GM18867 (cell line): ENCODE results near the gene RNF157.
"Not testable (repeated sequence)": the region's sequence is repeated elsewhere in the genome, so short reads cannot be mapped to it uniquely, and the experiment has no call there.

Experiments used
- ATAC-seq: cut with Tn5 transposase; IDR thresholded peaks from one replicate; pipeline ENCODE4 v1.9.1; 2021; ENCODE audit warnings: mild to moderate bottlenecking, moderate library complexity; ENCODE audit not compliant: unreplicated experiment

Gene RNF157

GRCh38 chr17:76270770-76271668 lies 30.7 kb upstream of the RNF157 start:
- ATAC-seq = peak; percentile 3

DNA sequence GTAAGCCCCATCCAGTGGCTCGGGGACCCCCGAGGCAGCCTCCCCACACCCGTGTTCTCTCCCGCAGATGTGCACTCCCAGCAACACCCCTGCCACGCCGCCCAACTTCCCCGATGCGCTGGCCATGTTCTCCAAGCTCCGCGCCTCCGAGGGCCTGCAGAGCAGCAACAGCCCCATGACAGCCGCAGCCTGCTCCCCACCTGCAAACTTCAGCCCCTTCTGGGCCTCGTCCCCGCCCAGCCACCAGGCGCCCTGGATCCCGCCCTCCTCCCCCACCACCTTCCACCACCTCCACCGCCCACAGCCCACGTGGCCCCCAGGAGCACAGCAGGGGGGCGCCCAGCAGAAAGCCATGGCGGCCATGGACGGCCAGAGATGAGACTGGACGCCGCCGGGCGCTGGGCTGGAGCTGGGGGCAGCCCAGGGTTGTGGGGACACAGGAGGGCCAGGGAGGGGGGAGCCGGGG lies 29.9 kb upstream of the RNF157 start:
- ATAC-seq = no peak

DNA sequence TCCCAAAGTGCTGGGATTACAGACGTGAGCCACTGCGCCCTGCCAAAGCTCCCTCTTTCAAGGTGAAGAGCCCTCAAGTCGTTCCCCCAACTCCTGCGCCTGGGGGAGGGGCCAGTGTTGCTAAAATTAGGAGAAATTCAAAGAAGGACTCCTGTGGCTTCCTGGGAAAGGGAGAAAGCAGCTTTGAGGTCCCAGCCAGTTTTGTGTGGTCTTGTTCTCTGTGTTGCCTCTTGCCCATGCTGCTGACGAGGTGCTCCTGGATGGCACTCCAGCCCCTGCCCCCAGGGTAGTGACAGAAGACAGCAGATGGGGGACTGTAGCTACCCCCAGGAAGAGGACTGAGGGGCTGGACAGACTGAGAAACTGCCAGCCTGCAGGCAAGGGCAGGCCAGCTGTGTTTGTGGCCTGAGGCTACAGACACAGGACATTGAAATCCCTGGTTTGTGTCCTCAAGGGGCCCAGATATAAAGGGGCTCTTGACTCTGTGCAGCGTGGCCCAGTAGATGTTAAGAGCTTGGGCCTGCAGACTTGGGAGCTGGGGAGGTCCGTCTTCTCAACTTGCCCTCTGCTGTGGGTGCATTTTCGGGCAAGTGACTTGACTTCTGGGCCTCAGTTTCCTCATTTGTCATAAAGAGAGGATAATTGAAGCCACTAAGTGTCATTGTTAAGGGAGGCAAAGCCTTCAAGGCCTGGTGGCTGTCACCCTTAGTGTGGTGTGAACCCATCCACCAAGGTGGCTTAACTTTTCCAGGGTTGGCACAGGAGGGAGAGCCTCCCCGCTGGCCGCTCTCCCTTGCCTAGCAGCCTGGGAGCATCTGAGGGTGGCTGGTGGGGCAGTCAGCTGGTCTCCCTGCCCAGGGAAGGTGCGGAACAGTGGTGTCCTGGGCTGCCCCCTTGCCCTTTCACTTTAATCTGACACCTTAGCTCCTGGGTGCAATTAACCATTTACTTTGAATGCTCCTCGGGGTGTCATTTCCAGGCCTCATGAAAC lies 29.0 kb upstream of the RNF157 start:
- ATAC-seq = no peak

- no peak for ATAC-seq
Observed at GRCh38 chr17:76268015-76268749, 27.9 kb upstream of the RNF157 start.

DNA sequence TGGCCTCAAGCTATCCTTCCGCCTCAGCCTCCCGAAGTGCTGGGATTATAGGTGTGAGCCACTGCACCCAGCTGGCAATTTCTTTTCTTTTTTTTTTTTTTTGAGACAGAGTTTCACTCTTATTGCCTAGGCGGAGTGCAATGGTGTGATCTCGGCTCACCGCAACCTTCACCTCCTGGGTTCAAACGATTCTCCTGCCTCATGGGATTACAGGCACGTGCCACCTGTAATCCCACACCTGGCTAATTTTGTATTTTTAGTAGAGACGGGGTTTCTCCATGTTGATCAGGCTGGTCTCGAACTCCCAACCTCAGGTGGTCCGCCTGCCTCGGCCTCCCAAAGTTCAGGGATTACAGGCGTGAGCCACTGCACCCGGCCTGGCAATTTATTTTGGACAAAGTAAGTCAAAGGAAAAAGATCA lies 27.3 kb upstream of the RNF157 start:
- not testable (repeated sequence) for ATAC-seq

DNA sequence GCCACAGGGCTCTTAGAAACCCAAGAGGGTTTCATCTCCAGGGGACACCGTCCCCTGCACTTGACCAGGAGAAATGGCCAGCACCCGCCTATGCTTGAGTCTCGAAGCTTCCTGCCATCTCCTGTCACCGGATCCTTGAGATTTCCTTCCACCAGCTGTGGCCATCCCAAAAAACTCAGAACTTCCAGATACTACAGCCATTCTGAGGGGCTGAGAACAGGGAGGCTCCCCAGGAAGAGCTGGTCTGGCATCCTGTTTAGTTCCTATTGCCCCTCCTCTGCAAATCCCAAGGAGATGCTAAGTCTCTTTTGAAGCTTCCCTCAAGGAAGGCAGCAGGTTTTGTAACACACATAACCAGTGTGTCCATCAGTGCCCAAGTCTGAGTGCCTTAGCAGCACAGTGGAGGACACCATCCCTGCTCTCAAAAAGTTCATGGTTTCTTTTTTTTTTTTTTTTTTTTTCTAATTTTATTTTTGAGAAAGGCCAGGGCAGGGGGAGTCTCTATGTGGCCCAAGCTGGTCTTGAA lies 26.8 kb upstream of the RNF157 start:
- no peak for ATAC-seq

DNA sequence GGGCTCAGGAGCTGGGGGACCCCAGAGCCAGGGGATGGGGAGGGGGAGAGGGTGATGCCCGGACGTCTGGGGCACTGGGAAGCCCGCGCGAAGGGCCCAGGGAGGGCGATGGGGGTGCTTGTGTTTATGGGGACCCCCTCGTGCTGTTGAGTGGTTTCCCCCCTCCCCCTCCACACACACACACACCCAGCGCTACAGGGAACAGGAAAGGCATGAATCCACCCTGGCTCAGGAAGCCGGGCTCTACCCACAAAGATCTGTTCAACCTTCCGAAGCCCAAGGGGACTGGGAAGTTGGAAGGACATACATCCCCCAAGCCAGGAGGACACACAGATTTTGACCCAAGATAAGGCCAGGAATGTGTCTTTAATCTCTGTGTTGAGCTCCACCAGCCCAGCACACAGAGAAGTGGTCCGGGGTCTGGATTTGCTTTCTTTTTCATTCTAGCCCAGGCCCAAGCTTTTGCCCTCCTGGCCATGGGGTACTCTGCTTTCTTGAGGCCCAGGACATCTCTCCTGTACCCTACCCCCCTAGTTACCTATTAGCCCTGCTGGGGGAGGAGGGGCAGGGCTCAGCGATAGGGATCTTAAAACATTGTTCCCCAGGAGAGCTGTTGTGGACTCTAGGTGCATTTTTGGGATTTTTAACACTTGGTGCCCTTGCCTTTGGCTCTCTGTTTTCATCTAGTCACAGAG lies 26.1 kb upstream of the RNF157 start:
- no peak for ATAC-seq

DNA sequence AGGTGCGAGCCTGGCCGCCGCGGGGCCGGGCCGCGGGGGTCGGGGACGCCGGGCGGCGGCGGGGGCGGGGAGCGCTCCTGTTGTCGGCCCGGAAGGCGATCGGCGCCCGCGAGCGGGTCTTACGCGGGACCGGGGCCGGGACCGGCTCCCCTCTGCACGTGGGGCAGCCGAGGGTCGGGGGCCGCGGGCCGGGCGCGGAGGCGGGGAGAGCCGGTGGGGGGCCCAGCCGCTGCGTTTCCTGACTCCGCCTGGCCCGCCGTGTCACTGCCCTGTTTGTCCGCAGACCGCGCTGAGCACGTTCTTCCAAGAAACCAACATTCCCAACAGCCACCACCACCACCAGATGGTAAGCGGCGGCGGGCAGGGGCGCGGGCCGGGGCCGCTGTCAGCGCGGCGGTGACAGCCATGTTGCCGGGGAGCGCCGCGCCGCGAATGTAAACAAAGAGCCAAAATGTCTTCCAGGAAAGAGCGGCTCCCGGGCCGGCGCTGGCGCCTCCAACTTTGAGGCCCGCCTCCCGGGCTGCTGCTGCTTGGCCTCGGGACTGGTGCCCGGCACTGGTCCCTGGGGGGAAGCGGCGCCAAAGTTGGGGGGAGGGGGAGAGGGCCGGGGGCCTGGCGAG lies 25.4 kb upstream of the RNF157 start:
- no peak for ATAC-seq

DNA sequence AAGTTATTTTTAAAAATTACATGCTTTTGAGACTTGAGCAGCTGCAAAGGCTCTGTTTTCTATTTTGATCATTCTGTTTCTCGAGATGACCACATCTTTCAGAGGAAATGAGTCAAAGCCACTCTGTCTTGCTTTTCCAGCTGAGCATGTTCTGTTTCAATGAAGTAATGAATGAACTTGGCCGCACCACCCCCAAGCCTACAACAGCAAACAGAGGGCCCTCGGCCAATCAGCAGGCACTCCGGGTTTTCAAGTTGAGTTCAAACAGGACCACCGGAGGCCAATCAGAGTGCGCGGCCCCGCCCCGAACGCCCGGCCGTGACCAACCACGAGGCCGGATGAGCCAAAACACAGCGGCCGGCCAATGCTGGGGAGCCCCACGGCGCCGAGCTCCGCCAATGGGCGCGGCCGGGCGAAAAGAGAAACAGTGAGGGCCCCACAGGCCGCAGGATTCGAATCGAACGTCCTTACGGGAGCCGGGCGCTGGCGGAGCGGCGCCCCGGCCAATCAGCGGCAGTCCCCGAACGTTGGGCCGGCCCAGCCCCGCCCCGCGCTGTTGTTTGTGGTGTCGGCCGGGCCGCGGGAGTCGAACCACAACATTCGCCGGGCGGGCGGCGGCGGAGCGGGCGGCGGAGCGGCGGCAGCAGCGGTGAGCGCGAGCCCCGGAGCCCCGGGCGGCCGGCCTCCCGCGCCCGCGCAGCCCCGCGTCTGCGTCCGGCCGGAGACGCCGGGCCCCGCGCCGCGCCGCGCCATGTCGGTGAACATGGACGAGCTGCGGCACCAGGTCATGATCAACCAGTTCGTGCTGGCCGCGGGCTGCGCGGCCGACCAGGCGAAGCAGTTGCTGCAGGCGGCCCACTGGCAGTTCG lies 24.7 kb upstream of the RNF157 start, which contains the start of gene UBALD2:
UBALD2 (plus strand) TSS at position 594 of the 869 bp plus-strand sequence; CDS start at position 752, 158 bp downstream.
- ATAC-seq = peak; percentile 72

DNA sequence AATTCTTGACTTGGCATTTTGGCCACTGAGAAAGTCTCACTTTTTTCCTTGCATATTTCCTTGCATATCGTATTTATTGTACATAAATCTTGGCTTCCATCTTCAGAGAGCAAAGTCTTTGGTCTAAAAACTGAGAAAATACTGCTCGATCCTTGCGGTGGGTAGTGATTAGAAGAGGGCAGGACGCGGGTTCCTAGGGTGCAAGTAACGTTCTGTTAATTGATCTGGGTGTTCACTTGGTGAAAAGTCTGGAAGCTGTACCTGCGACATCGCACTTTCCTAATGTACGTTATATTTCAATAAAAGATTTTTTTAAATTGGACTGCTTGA lies 24.1 kb upstream of the RNF157 start:
- ATAC-seq = peak; percentile 0

DNA sequence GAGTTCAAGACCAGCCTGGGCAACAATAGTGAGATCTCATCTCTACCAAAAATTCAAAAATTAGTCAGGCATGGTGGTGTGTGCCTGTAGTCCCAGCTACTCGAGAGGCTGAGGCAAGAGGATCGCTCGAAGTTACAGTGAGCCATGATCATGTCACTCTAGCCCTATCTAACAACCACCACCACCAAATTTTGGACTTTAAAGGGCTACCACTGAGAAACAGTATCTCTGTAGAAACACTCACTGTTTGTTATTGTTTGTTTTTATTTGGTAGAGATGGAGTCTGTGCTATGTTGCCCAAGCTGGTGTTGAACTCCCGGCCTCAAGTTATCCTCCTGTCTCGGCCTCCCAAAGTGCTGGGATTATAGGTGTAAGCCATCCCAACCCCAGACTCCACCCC lies 23.6 kb upstream of the RNF157 start:
- ATAC-seq = no peak

DNA sequence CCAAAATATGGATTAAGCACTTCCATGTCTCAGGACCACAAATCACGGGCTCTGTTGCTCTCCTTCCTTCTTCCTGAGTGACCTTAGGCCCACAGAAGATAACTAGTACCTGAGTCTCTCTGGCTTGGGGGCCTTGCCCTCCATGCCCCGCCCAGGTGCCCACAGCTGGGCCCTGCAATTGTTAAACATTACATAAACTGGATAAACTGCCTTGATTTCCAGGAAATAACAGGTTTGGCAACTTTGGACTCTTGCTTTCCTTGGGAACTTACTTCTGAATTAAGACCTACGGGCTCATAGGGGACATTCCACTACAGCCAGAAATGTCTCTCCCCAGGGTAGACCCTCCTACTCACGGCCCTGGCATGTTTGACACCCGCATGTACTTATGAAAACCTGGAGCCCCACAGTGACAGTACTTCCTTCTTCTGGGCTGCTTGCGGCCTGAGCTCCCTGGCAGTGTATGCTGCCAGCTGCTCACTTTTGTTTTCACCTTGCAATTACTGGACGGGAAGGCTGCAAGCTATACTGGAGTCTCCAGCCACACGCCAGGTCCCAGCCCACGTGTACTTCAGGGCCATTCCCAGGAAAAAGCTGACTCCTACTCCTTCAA lies 22.5 kb upstream of the RNF157 start:
- no peak for ATAC-seq

DNA sequence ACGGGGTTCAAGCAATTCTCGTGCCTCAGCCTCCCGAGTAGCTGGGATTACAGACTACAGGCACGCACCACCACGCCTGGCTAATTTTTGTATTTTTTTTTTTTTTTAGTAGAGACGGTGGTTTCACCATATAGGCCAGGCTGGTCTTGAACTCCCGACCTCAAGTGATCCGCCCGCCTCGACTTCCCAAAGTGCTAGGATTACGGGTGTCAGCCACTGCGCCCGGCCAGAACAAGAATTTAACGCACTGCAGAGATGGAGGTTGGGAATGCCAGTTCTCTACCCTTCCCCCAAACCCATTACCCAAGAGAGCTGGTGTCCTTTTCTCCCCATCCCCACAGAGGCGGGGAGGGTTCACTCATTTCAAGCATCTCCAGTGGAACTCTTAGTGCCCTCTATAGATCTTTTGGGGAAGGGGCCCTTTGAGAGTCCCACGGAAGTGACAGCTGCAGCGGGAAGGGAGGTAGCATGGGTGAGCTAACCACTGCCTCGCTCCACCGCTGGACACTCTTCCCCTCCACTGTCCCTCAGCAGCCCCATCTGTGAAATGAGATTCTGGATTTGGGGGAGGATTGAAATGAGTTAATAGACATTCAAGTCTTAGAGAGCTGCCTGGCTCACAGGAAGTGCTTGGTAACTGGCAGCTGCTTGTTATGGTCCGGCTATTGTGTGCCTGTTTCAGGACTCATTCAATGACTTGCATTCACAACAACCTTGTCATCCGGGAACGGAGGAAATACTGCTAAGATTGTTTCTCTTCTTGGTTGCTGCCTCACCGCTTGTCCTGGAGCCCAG lies 21.3 kb upstream of the RNF157 start:
- ATAC-seq = no peak

GRCh38 chr17:76260669-76261068 lies 20.4 kb upstream of the RNF157 start:
- ATAC-seq = no peak

GRCh38 chr17:76260220-76260619 lies 19.9 kb upstream of the RNF157 start:
- ATAC-seq = no peak

DNA sequence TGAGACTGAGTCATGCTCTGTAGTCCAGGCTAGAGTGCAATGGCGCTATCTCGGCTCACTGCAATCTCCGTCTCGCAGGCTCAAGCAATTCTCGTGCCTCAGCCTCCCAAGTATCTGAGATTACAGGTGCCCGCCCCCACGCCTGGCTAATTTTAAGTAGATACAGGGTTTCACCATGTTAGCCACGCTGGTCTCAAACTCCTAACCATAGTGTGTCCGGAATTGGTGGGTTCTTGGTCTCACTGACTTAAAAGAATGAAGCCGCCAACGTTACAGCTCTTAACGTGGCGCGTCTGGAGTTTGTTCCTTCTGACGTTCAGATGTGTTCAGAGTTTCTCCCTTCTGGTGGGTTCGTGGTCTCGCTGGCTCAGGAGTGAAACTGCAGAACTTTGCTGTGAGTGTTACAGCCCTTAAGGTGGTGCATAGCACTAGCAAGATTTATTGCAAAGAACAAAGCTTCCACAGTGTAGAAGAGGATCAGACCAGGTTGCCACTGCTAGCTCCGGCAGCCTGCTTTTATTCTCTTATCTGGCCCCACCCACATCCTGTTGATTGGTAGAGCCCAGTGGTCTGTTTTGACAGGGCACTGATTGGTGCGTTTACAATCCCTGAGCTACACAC lies 16.2 kb upstream of the RNF157 start:
- not testable (repeated sequence) for ATAC-seq
